Lung (tissue), 12 donors: ENCODE data around the gene NARS2. TPM values are rescaled to one million over a fixed set of nuclear protein-coding genes. Genes with fewer than 3 reads are reported as not detected.

ENCODE experiments used
- ATAC-seq: fragments of 200-7000 bp; cut with Tn5 transposase; one replicate; pipeline ENCODE4 v1.9.1; 2020; ENCODE audit warnings: moderate number of reproducible peaks; ENCODE audit not compliant: insufficient read depth, low FRiP score
- DNase-seq, 3 donors: peaks; one replicate each; pipeline ENCODE4 v3.0.0-alpha.2; 2013 to 2017
- H3K27ac ChIP-seq, 2 donors: one replicate each; pipeline ENCODE4 v1.5.1; 2013; ENCODE audit warnings: mild to moderate bottlenecking in 2 of 2, moderate library complexity in 2 of 2, control low read depth in 1 of 2, inconsistent platforms in 1 of 2, low read depth in 1 of 2, low read length in 1 of 2
- H3K27me3 ChIP-seq, 3 donors: one replicate each; pipeline ENCODE4 v1.5.1; 2013; ENCODE audit warnings: low read length in 2 of 3; ENCODE audit not compliant: control insufficient read depth in 3 of 3, insufficient read depth in 3 of 3
- H3K36me3 ChIP-seq, 4 donors: one replicate each; pipeline ENCODE4 v1.5.1; 2013; ENCODE audit warnings: low read length in 4 of 4, mild to moderate bottlenecking in 1 of 4, moderate library complexity in 1 of 4; ENCODE audit not compliant: control insufficient read depth in 4 of 4, insufficient read depth in 4 of 4
- H3K4me1 ChIP-seq, 5 donors: one replicate each; pipeline ENCODE4 v1.5.1; 2013; ENCODE audit warnings: low read length in 5 of 5, mild to moderate bottlenecking in 2 of 5, moderate library complexity in 1 of 5; ENCODE audit not compliant: control insufficient read depth in 5 of 5, insufficient read depth in 5 of 5
- H3K4me3 ChIP-seq: one replicate; pipeline ENCODE4 v1.5.1; 2013; ENCODE audit warnings: mild to moderate bottlenecking, control low read depth, moderate library complexity
- H3K9ac ChIP-seq, 2 donors: one replicate each; pipeline ENCODE4 v1.5.1; 2013; ENCODE audit warnings: low read length in 2 of 2, control low read depth in 1 of 2; ENCODE audit not compliant: insufficient read depth in 1 of 2
- H3K9me3 ChIP-seq, 4 donors: one replicate each; pipeline ENCODE4 v1.5.1; 2013; ENCODE audit warnings: low read length in 3 of 4, mild to moderate bottlenecking in 1 of 4, moderate library complexity in 1 of 4; ENCODE audit not compliant: control insufficient read depth in 4 of 4, insufficient read depth in 3 of 4
- CTCF ChIP-seq: IDR thresholded peaks from 2 replicates; pipeline ENCODE4 v1.5.1; 2012; ENCODE audit warnings: mild to moderate bottlenecking; ENCODE audit errors: control extremely low read depth, extremely low read depth
- WGBS, 2 donors: extraction: QIAGEN DNeasy Blood & Tissue Kit; methylation state at CpG; one replicate each; pipeline ENCODE4 v1.1.7; 2013; 5-methylcytosine and 5-hydroxymethylcytosine counted together
- polyA plus RNA-seq, 2 donors: library from polyadenylated mRNA; stranded (reverse); fragments of 200-250 nt; gene quantifications; one replicate each; pipeline ENCODE4 v1.2.1, GENCODE V29; 2013
- total RNA-seq, 2 donors: library from RNA; depleted of rRNA in 1 of 2; stranded (reverse); fragments of >200 nt in 1 of 2; gene quantifications; one replicate each; pipeline ENCODE4 v1.2.1, GENCODE V29; 2014 to 2021
- donor health status: control.
- donor health status: control.
- donor health status: Bipolar disorder and iron deficiency.
- donor health status: healthy.
- donor health status: DM: yes; HTN: yes; CAD: no.

The NARS2 gene
- total and polyA plus RNA-seq, 4 donors, result 12.0 to 33.8 (median 19.8) TPM

- peaks cover 0 to 15% (median 0%) of the 10 kb centered on the region in 5 donors for H3K4me1 ChIP-seq
- no peak for TF ChIP-seq CTCF
- no peaks in the 10 kb centered on the region for H3K27me3 ChIP-seq
- H3K9me3 ChIP-seq, result no peaks in the 10 kb centered on the region
- no peaks in the 10 kb centered on the region for H3K36me3 ChIP-seq
- WGBS, 2 donors, result 89 to 100% methylated on average over 1 of the region's 1 CpG
- no peak overlapping the region for H3K9ac ChIP-seq
- DNase-seq (no peak), ATAC-seq (no peak)
- no peak overlapping the region for H3K27ac ChIP-seq
- no peak overlapping the region for H3K4me3 ChIP-seq
Measured at GRCh38 chr11:78395597-78395996, 179.1 kb downstream of the NARS2 start.

GRCh38 chr11:78392854-78393253 lies 181.8 kb downstream of the NARS2 start:
- TF ChIP-seq CTCF, result no peak
- WGBS, 2 donors, result 25 to 35% methylated on average over 2 of the region's 2 CpGs
- Histone ChIP-seq H3K4me3 (no peak overlapping the region), H3K27ac (no peak overlapping the region), H3K27me3 (no peaks in the 10 kb centered on the region), H3K9ac (no peak overlapping the region), H3K9me3 (no peaks in the 10 kb centered on the region), H3K36me3 (no peaks in the 10 kb centered on the region), H3K4me1 (peaks cover 0 to 12% (median 0%) of the 10 kb centered on the region in 5 donors)
- DNase-seq (no peak), ATAC-seq (no peak)

GRCh38 chr11:78391424-78391823 lies 183.2 kb downstream of the NARS2 start:
- ATAC-seq (no peak), DNase-seq (no peak)
- 98 to 100% methylated on average over 1 of the region's 1 CpG for WGBS, 2 donors
- TF ChIP-seq CTCF, result no peak
- H3K9me3 ChIP-seq, result no peaks in the 10 kb centered on the region
- H3K9ac ChIP-seq, result no peak overlapping the region
- no peaks in the 10 kb centered on the region for H3K36me3 ChIP-seq
- H3K27me3 ChIP-seq, result no peaks in the 10 kb centered on the region
- H3K4me3 ChIP-seq, result no peak overlapping the region
- H3K27ac ChIP-seq, result no peak overlapping the region
- H3K4me1 ChIP-seq, result peaks cover 0 to 19% (median 3%) of the 10 kb centered on the region in 5 donors

GRCh38 chr11:78390809-78391208 lies 183.9 kb downstream of the NARS2 start:
- H3K4me1 ChIP-seq, result peaks cover 0 to 23% (median 5%) of the 10 kb centered on the region in 5 donors
- no peak overlapping the region for H3K9ac ChIP-seq
- H3K9me3 ChIP-seq, result no peaks in the 10 kb centered on the region
- no peaks in the 10 kb centered on the region for H3K36me3 ChIP-seq
- H3K27me3 ChIP-seq, result no peaks in the 10 kb centered on the region
- no peak for TF ChIP-seq CTCF
- no peak overlapping the region for H3K27ac ChIP-seq
- no peak overlapping the region for H3K4me3 ChIP-seq
- WGBS, 2 donors, result 46 to 67% methylated on average over 5 of the region's 5 CpGs
- DNase-seq (no peak), ATAC-seq (no peak)
